HG03039 (cell line): ENCODE results near the gene GRIA4.

Source experiments
- ATAC-seq: cut with Tn5 transposase; IDR thresholded peaks from one replicate; pipeline ENCODE4 v1.9.1; 2021; ENCODE audit warnings: mild to moderate bottlenecking, moderate library complexity; ENCODE audit not compliant: unreplicated experiment

Gene GRIA4

GRCh38 chr11:105636496-105636895, 26.6 kb downstream of the GRIA4 start:
- ATAC-seq, result no peak

GRCh38 chr11:105639527-105639926, 29.7 kb downstream of the GRIA4 start:
- ATAC-seq, result no peak

GRCh38 chr11:105641433-105641832, 31.6 kb downstream of the GRIA4 start:
- no peak for ATAC-seq

GRCh38 chr11:105642870-105643269, 33.0 kb downstream of the GRIA4 start:
- no peak for ATAC-seq

GRCh38 chr11:105644839-105645573, 35.1 kb downstream of the GRIA4 start:
- no peak for ATAC-seq

GRCh38 chr11:105647780-105648179, 37.9 kb downstream of the GRIA4 start:
- no peak for ATAC-seq

- ATAC-seq, result no peak
These were observed 38.9 kb downstream of the GRIA4 start for GRCh38 chr11:105648762-105649161.

- no peak for ATAC-seq
These were observed 55.4 kb downstream of the GRIA4 start for GRCh38 chr11:105665281-105665680.

- ATAC-seq, result no peak
These were observed 57.6 kb downstream of the GRIA4 start for GRCh38 chr11:105667441-105667840.

- ATAC-seq, result no peak
These were observed 60.9 kb downstream of the GRIA4 start for GRCh38 chr11:105670811-105671210.

- ATAC-seq, result no peak
These were observed 63.2 kb downstream of the GRIA4 start for GRCh38 chr11:105673089-105673488.

GRCh38 chr11:105689631-105690030, 79.8 kb downstream of the GRIA4 start:
- ATAC-seq, result no peak

- no peak for ATAC-seq
These were observed 80.6 kb downstream of the GRIA4 start for GRCh38 chr11:105690467-105690866.

GRCh38 chr11:105693075-105693759, 83.3 kb downstream of the GRIA4 start:
- no peak for ATAC-seq

GRCh38 chr11:105696000-105696399, 86.1 kb downstream of the GRIA4 start:
- ATAC-seq, result no peak

- ATAC-seq, result no peak
These were observed 87.4 kb downstream of the GRIA4 start for GRCh38 chr11:105697291-105697690.

- no peak for ATAC-seq
These were observed 89.3 kb downstream of the GRIA4 start for GRCh38 chr11:105699203-105699602.

GRCh38 chr11:105700271-105700670, 90.4 kb downstream of the GRIA4 start:
- ATAC-seq, result no peak

GRCh38 chr11:105701098-105701497, 91.2 kb downstream of the GRIA4 start:
- no peak for ATAC-seq

GRCh38 chr11:105705786-105706530, 96.1 kb downstream of the GRIA4 start:
- ATAC-seq, result no peak

- ATAC-seq, result no peak
These were observed 103.2 kb downstream of the GRIA4 start for GRCh38 chr11:105713106-105713505.

GRCh38 chr11:105713696-105714095, 103.8 kb downstream of the GRIA4 start:
- no peak for ATAC-seq
